HUES64 (cell line): Measurements from ENCODE around the gene CLIP3.
"Not testable (repeated sequence)": the region's sequence is repeated elsewhere in the genome, so short reads cannot be mapped to it uniquely, and the experiment has no call there.

Experiments used
- H3K27ac ChIP-seq: 2 replicates; pipeline ENCODE4 v1.7.0; 2013; ENCODE audit warnings: low read depth, low read length, inconsistent platforms
- H3K27me3 ChIP-seq: 2 replicates; pipeline ENCODE4 v1.6.1; 2013; ENCODE audit warnings: mild to moderate bottlenecking, low read length; ENCODE audit not compliant: insufficient read depth
- H3K36me3 ChIP-seq: 2 replicates; pipeline ENCODE4 v1.6.1; 2013; ENCODE audit warnings: mild to moderate bottlenecking, low read length; ENCODE audit not compliant: insufficient read depth
- H3K4me1 ChIP-seq: 2 replicates; pipeline ENCODE4 v1.6.1; 2013; ENCODE audit warnings: mild to moderate bottlenecking, low read length, moderate library complexity; ENCODE audit not compliant: insufficient read depth
- H3K4me3 ChIP-seq: 2 replicates; pipeline ENCODE4 v1.5.1; 2013; ENCODE audit warnings: mild to moderate bottlenecking, low read length, moderate library complexity
- H3K9ac ChIP-seq: 2 replicates; pipeline ENCODE4 v1.6.1; 2013; ENCODE audit warnings: mild to moderate bottlenecking, low read depth, low read length
- H3K9me3 ChIP-seq: 2 replicates; pipeline ENCODE4 v1.6.1; 2013; ENCODE audit warnings: low read depth, low read length; ENCODE audit not compliant: insufficient read depth
- WGBS: fragments of 150-250, 120-280 bp; methylation state at CpG from one replicate; pipeline ENCODE4 v1.1.7; 2013; ENCODE audit warnings: missing lambda C conversion rate; 5-methylcytosine and 5-hydroxymethylcytosine counted together

The CLIP3 gene

GRCh38 chr19:35987571-35987896, 45.1 kb downstream of the CLIP3 start:
- Histone ChIP-seq H3K9ac (no peak overlapping the region), H3K4me1 (no peaks in the 10 kb centered on the region), H3K27me3 (peaks cover 17% of the 10 kb centered on the region), H3K9me3 (peaks cover 3% of the 10 kb centered on the region; the same call in 1 of the 2 replicates), H3K27ac (no peak overlapping the region), H3K4me3 (peak overlapping the region; percentile 50; the same call in 1 of the 2 replicates), H3K36me3 (no peaks in the 10 kb centered on the region)
- WGBS, result 43% methylated on average over 8 of the region's 8 CpGs

- peaks cover 3% of the 10 kb centered on the region; the same call in 1 of the 2 replicates for H3K9me3 ChIP-seq
- H3K4me3 ChIP-seq, result peak overlapping the region; percentile 50
- H3K27ac ChIP-seq, result no peak overlapping the region
- H3K4me1 ChIP-seq, result no peaks in the 10 kb centered on the region
- WGBS, result 7% methylated on average over 54 of the region's 54 CpGs
- peaks cover 21% of the 10 kb centered on the region for H3K27me3 ChIP-seq
- H3K36me3 ChIP-seq, result no peaks in the 10 kb centered on the region
- H3K9ac ChIP-seq, result no peak overlapping the region
Measured at GRCh38 chr19:35986664-35987570, 45.8 kb downstream of the CLIP3 start.

- WGBS, result 80% methylated on average over 5 of the region's 5 CpGs
Measured at GRCh38 chr19:35986111-35986510, 46.6 kb downstream of the CLIP3 start.

GRCh38 chr19:35983177-35983576, 49.5 kb downstream of the CLIP3 start:
- Histone ChIP-seq H3K9ac (no peak overlapping the region), H3K27ac (no peak overlapping the region), H3K36me3 (no peaks in the 10 kb centered on the region), H3K9me3 (no peaks in the 10 kb centered on the region), H3K27me3 (peaks cover 21% of the 10 kb centered on the region), H3K4me3 (no peak overlapping the region), H3K4me1 (0 out of 2 replicates have a peak, but pooled peaks cover 3% of the 10 kb centered on the region)
- 72% methylated on average over 8 of the region's 8 CpGs for WGBS

More at GRCh38 chr19:35986111-35986510, 46.6 kb downstream of the CLIP3 start:
- Histone ChIP-seq H3K36me3 (no peaks in the 10 kb centered on the region), H3K4me3 (no peak overlapping the region), H3K9me3 (peaks cover 3% of the 10 kb centered on the region; the same call in 1 of the 2 replicates), H3K27ac (no peak overlapping the region), H3K4me1 (no peaks in the 10 kb centered on the region), H3K27me3 (peaks cover 21% of the 10 kb centered on the region), H3K9ac (no peak overlapping the region)

GRCh38 chr19:35980997-35981396, 51.7 kb downstream of the CLIP3 start:
- H3K4me3 ChIP-seq, H3K9me3 ChIP-seq, H3K4me1 ChIP-seq, H3K36me3 ChIP-seq, H3K9ac ChIP-seq, H3K27ac ChIP-seq: not testable (repeated sequence)
- H3K27me3 ChIP-seq, result peaks cover 13% of the 10 kb centered on the region
- WGBS, result 93% methylated on average over 4 of the region's 4 CpGs

- Histone ChIP-seq H3K27me3 (peaks cover 5% of the 10 kb centered on the region; the same call in 1 of the 2 replicates), H3K4me3 (no peak overlapping the region), H3K4me1 (0 out of 2 replicates have a peak, but pooled peaks cover 3% of the 10 kb centered on the region), H3K27ac (no peak overlapping the region), H3K36me3 (no peaks in the 10 kb centered on the region), H3K9me3 (no peaks in the 10 kb centered on the region), H3K9ac (no peak overlapping the region)
- 68% methylated on average over 20 of the region's 20 CpGs for WGBS
Measured at GRCh38 chr19:35978832-35979365, 53.8 kb downstream of the CLIP3 start.

- Histone ChIP-seq H3K4me3 (no peak overlapping the region), H3K4me1 (0 out of 2 replicates have a peak, but pooled peaks cover 3% of the 10 kb centered on the region), H3K27me3 (peaks cover 5% of the 10 kb centered on the region; the same call in 1 of the 2 replicates), H3K27ac (no peak overlapping the region), H3K36me3 (no peaks in the 10 kb centered on the region), H3K9me3 (no peaks in the 10 kb centered on the region), H3K9ac (no peak overlapping the region)
- 56% methylated on average over 5 of the region's 5 CpGs for WGBS
Measured at GRCh38 chr19:35978271-35978670, 54.4 kb downstream of the CLIP3 start.

GRCh38 chr19:35977446-35978222, 55.0 kb downstream of the CLIP3 start:
- Histone ChIP-seq H3K27ac (no peak overlapping the region), H3K9me3 (no peaks in the 10 kb centered on the region)
- 60% methylated on average over 14 of the region's 14 CpGs for WGBS

GRCh38 chr19:35975608-35976214, 57.0 kb downstream of the CLIP3 start:
- no peaks in the 10 kb centered on the region for H3K9me3 ChIP-seq
- no peak overlapping the region for H3K4me3 ChIP-seq
- H3K27ac ChIP-seq, result no peak overlapping the region
- H3K4me1 ChIP-seq, result 0 out of 2 replicates have a peak, but pooled peaks cover 3% of the 10 kb centered on the region
- H3K9ac ChIP-seq, result no peak overlapping the region
- 44% methylated on average over 5 of the region's 5 CpGs for WGBS
- no peaks in the 10 kb centered on the region for H3K27me3 ChIP-seq
- H3K36me3 ChIP-seq, result no peaks in the 10 kb centered on the region

More at GRCh38 chr19:35977446-35978222, 55.0 kb downstream of the CLIP3 start:
- Histone ChIP-seq H3K36me3 (no peaks in the 10 kb centered on the region), H3K27me3 (peaks cover 5% of the 10 kb centered on the region; the same call in 1 of the 2 replicates), H3K9ac (no peak overlapping the region), H3K4me1 (0 out of 2 replicates have a peak, but pooled peaks cover 3% of the 10 kb centered on the region), H3K4me3 (no peak overlapping the region)

- H3K4me1 ChIP-seq, result no peaks in the 10 kb centered on the region
- H3K9ac ChIP-seq, result no peak overlapping the region
- H3K27ac ChIP-seq, result no peak overlapping the region
- H3K9me3 ChIP-seq, result no peaks in the 10 kb centered on the region
- H3K27me3 ChIP-seq, result no peaks in the 10 kb centered on the region
- no peak overlapping the region for H3K4me3 ChIP-seq
- H3K36me3 ChIP-seq, result no peaks in the 10 kb centered on the region
- WGBS, result 44% methylated on average over 8 of the region's 8 CpGs
Measured at GRCh38 chr19:35973487-35973886, 59.2 kb downstream of the CLIP3 start.
